GM18868 (cell line): ENCODE results near the gene DDX18.
"Not testable (repeated sequence)": the region's sequence is repeated elsewhere in the genome, so short reads cannot be mapped to it uniquely, and the experiment has no call there.

ENCODE experiments used
- ATAC-seq: cut with Tn5 transposase; IDR thresholded peaks from one replicate; pipeline ENCODE4 v1.9.1; 2021; ENCODE audit warnings: mild to moderate bottlenecking, moderate library complexity; ENCODE audit not compliant: unreplicated experiment

Gene DDX18

GRCh38 chr2:117814417-117815264, at the start of gene DDX18:
Gene DDX18, plus strand, starts transcription at chr2:117814691. Its CDS starts 87 bp downstream, at chr2:117814778.
- ATAC-seq, result peak; percentile 97

- ATAC-seq, result no peak
Measured at GRCh38 chr2:117770730-117771129, 43.8 kb upstream of the DDX18 start.

GRCh38 chr2:117771969-117772630, 42.4 kb upstream of the DDX18 start:
- no peak for ATAC-seq

GRCh38 chr2:117774716-117775115, 39.8 kb upstream of the DDX18 start:
- ATAC-seq, result no peak

GRCh38 chr2:117775703-117776219, 38.7 kb upstream of the DDX18 start:
- ATAC-seq, result no peak

- ATAC-seq, result no peak
Measured at GRCh38 chr2:117776888-117777287, 37.6 kb upstream of the DDX18 start.

GRCh38 chr2:117785740-117786139, 28.8 kb upstream of the DDX18 start:
- peak; percentile 89 for ATAC-seq

GRCh38 chr2:117786520-117786919, 28.0 kb upstream of the DDX18 start:
- ATAC-seq, result no peak

GRCh38 chr2:117789505-117789904, 25.0 kb upstream of the DDX18 start:
- no peak for ATAC-seq

GRCh38 chr2:117794668-117795067, 19.8 kb upstream of the DDX18 start:
- ATAC-seq, result no peak

GRCh38 chr2:117801826-117802225, 12.7 kb upstream of the DDX18 start:
- no peak for ATAC-seq

- not testable (repeated sequence) for ATAC-seq
Measured at GRCh38 chr2:117803644-117804325, 10.7 kb upstream of the DDX18 start.

GRCh38 chr2:117812443-117812842, 2.0 kb upstream of the DDX18 start:
- no peak for ATAC-seq

- ATAC-seq, result no peak
Measured at GRCh38 chr2:117815946-117816345, 1.5 kb downstream of the DDX18 start.

GRCh38 chr2:117818921-117819320, 4.4 kb downstream of the DDX18 start:
- ATAC-seq, result no peak

- ATAC-seq, result peak; percentile 93
Measured at GRCh38 chr2:117820444-117820843, 6.0 kb downstream of the DDX18 start.

GRCh38 chr2:117825437-117825836, 10.9 kb downstream of the DDX18 start:
- no peak for ATAC-seq

GRCh38 chr2:117827464-117827863, 13.0 kb downstream of the DDX18 start:
- not testable (repeated sequence) for ATAC-seq

- no peak for ATAC-seq
Measured at GRCh38 chr2:117828870-117829269, 14.4 kb downstream of the DDX18 start.

GRCh38 chr2:117832332-117832731, 17.8 kb downstream of the DDX18 start:
- no peak for ATAC-seq

- no peak for ATAC-seq
Measured at GRCh38 chr2:117832905-117833613, 18.6 kb downstream of the DDX18 start.
